Ishikawa (cell line): ENCODE results near the gene TAF4.

Experiments used
- EGR1 ChIP-seq: IDR thresholded peaks from 2 replicates; pipeline ENCODE4 v1.6.1; 2012
- NFIC ChIP-seq: IDR thresholded peaks from 2 replicates; pipeline ENCODE4 v1.6.1; 2012
- TAF1 ChIP-seq: IDR thresholded peaks from 2 replicates; pipeline ENCODE4 v1.6.1; 2012; ENCODE audit warnings: low read depth, mild to moderate bottlenecking

- TF ChIP-seq NFIC (no peak), TAF1 (no peak), EGR1 (no peak)
Observed at GRCh38 chr20:62063315-62063980, 2.2 kb downstream of the TAF4 start.
